Middle frontal gyrus (tissue), 1 donor: ENCODE measurements around the gene L3MBTL4.
"Not testable (repeated sequence)": the region's sequence is repeated elsewhere in the genome, so short reads cannot be mapped to it uniquely, and the experiment has no call there.

Experiments
- DNase-seq: peaks from one replicate; pipeline ENCODE4 v3.0.0-alpha.2; 2015; ENCODE audit warnings: low spot score; ENCODE audit errors: extremely low spot score

Gene L3MBTL4

GRCh38 chr18:6200204-6200774, 214.4 kb downstream of the L3MBTL4 start:
- no peak for DNase-seq

DNA sequence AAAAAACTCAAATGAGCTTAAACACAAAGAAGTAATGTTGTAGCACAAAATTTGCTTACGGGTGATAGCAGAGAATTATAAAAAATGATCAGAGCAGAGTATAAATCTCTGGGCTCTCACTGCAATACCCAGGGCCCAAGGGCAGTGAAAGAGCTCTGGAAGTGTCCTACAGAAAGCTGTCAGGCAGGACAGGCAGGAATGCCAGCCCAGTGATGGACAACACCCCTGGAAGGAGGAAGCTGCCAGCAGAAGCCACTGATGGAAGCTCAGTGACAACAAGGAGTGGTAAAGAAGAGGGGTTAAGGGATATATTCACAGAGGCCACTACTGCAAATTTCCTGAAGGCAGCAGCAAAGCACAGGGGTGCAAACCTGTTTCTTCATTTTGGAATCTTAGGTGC, 214.9 kb downstream of the L3MBTL4 start:
- DNase-seq: no peak

DNA sequence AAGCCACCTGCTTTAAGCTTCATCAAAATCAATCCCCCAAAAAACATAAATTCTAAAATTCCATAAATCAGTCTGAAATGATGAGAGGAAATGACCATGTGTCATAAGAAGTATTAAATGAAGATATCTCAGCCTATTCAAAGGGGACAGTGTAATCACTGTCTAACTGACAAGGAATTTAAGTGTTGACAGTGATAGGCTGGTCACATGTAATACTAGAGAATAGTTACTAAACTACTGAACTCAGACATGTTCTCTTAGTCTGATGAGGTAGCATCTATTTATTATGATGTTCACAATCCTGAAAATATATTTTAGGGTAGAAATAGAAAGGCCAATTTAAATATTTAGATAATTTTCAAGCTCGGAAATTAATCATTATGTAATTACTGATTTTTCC, 216.1 kb downstream of the L3MBTL4 start:
- DNase-seq: no peak

- no peak for DNase-seq
Observed at GRCh38 chr18:6194640-6195039, 220.1 kb downstream of the L3MBTL4 start.

DNA sequence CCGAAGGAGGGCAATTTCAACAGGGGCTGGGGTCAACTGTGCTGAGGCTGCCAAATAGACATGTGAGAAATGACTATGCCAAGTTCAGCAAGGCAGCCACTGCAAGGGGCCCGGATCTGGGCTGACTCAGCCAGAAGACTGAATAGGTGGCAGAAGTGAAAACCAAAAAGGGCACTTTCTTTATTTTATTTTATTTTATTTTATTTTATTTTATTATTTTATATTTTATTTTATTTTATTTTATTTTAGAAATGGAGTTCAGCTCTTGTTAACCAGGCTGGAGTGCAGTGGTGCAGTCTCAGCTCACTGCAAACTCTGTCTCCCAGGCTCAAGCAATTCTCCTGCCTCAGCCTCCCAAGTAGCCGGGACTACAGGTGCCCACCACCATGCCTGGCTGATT, 228.9 kb downstream of the L3MBTL4 start:
- not testable (repeated sequence) for DNase-seq

- DNase-seq: no peak
Observed at GRCh38 chr18:6174983-6175745, 239.5 kb downstream of the L3MBTL4 start.

GRCh38 chr18:6170604-6171003, 244.1 kb downstream of the L3MBTL4 start:
- no peak for DNase-seq

GRCh38 chr18:6161549-6161948, 253.2 kb downstream of the L3MBTL4 start:
- no peak for DNase-seq

GRCh38 chr18:6159426-6159825, 255.3 kb downstream of the L3MBTL4 start:
- no peak for DNase-seq

- no peak for DNase-seq
Observed at GRCh38 chr18:6158958-6159357, 255.8 kb downstream of the L3MBTL4 start.

DNA sequence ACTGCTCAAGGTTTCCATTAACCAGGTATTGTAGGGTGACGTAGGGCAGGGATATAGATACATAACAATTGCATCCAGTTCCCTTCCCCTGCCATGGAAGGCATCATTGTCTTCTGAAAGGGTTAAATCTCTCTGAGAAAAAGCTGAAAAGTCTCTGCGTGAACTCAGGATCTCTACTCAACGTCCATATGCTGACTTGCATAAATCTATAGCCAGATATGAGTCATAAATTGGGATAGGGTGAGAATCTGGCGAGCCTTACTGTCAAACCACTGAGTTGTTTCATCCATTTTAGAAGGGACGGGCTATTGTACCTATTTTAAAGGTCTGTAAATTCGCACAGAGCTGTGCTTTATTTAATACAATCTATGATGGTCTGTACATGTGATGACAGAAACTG, 258.3 kb downstream of the L3MBTL4 start:
- DNase-seq: no peak

DNA sequence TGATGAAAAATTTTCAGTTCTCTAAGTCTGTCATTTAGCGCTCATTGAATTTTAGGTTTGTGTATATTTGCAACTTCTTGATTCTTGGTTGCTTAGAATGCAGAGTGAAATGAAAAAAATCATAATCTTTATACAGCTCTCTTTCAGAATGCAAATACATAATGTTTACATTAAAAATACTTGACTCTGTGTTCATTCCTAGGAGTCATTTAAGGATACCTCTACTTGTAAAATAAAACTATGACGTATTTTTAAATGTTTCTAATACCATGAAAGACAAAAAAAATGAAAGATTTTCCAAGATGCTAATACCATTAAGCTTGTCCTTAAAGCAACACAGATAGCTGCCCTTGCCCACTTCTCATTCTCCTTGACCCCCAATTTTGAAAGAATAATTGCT, 259.0 kb downstream of the L3MBTL4 start:
- DNase-seq: no peak

- DNase-seq: no peak
Observed at GRCh38 chr18:6150430-6150829, 264.3 kb downstream of the L3MBTL4 start.

DNA sequence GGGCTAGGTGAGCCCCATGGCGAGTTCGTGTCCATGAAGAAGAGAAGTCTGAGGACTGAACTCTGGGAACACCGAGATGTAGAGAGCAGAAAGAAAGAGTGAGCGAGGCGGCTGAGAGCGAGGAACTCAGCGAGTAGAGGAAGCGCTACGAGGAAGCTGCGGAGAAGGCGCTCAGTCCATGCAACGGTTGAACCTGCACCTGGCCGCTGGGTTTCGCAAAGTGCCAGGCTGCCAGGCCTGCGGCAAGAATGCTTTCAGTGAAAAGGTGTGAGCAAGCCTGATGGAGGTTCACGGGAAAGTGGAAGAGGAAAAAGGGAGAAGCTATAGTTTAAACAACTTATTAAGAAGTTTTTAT, 268.4 kb downstream of the L3MBTL4 start:
- DNase-seq: no peak

- no peak for DNase-seq
Observed at GRCh38 chr18:6145645-6146306, 268.9 kb downstream of the L3MBTL4 start.

- no peak for DNase-seq
Observed at GRCh38 chr18:6139007-6139406, 275.7 kb downstream of the L3MBTL4 start.

DNA sequence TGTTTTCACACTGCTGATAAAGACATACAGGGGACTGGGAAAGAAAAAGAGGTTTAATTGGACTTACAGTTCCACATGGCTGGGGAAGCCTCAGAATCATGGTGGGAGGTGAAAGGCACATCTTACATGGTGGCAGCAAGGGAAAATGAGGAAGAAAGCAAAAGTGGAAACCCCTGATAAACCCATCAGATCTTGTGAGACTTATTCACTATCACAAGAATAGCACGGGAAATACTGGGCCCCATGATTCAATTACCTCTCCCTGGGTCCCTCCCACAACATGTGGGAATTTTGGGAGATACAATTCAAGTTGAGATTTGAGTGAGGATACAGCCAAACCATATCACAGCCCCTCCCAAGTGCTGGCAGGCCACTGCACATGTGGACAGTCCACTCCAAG, 278.8 kb downstream of the L3MBTL4 start:
- not testable (repeated sequence) for DNase-seq

- DNase-seq: not testable (repeated sequence)
Observed at GRCh38 chr18:6135029-6135428, 279.7 kb downstream of the L3MBTL4 start.

GRCh38 chr18:6132751-6133368, 281.9 kb downstream of the L3MBTL4 start:
- no peak for DNase-seq

DNA sequence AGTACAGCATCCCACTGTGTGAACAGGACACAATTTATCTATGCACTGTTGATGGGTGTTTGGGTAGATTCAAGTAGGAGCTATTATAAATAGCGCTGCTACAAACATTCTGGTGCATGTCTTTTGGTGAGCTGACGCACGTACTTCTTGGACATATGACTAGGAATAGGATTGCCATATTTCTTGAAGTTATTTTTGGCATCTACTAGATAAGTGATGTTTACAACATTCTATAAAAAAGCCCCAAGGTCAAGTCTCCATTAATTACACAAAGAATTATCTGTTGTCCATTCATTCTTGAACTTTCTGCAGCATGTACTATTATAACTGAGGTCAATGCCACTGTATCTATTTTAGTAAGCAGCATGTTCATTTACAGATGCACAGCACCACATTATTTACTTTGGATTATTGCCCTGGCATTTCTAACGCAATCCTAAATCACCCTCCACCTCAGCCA, 293.9 kb downstream of the L3MBTL4 start:
- DNase-seq: no peak

- DNase-seq: no peak
Observed at GRCh38 chr18:6119761-6120160, 294.9 kb downstream of the L3MBTL4 start.

DNA sequence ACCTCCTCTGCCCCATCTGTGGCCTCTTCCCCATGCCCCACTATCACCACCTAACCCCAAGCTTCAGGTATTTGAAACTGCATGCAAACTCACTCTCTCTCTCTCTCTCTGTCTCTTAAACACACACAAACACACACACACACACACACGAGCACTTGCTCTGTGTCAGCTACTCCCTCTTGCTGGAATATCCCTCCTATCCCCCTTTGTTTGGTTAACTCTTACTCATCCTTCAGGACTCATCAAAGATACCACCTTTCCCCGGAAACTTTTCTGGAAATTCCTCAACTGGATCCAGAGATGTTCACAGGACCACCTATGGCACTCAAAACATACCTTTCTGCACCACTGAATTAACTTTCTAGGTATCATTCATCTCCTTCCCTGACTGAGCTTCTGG, 296.6 kb downstream of the L3MBTL4 start:
- no peak for DNase-seq
